HG03064 (cell line): ENCODE measurements around the gene APBB2.

Experiments
- ATAC-seq: cut with Tn5 transposase; IDR thresholded peaks from one replicate; pipeline ENCODE4 v1.9.1; 2021; ENCODE audit warnings: low read depth; ENCODE audit not compliant: unreplicated experiment

The APBB2 gene

GRCh38 chr4:40992472-40993295, 221.7 kb downstream of the APBB2 start:
- peak; percentile 65 for ATAC-seq

- peak; percentile 68 for ATAC-seq
Measured at GRCh38 chr4:40991908-40992307, 222.4 kb downstream of the APBB2 start.

GRCh38 chr4:40990899-40991265, 223.5 kb downstream of the APBB2 start:
- ATAC-seq, result no peak

GRCh38 chr4:40990236-40990898, 224.0 kb downstream of the APBB2 start:
- no peak for ATAC-seq

GRCh38 chr4:40987151-40987550, 227.2 kb downstream of the APBB2 start:
- ATAC-seq, result no peak

GRCh38 chr4:40986375-40986774, 228.0 kb downstream of the APBB2 start:
- no peak for ATAC-seq

GRCh38 chr4:40984051-40984450, 230.3 kb downstream of the APBB2 start:
- no peak for ATAC-seq

- ATAC-seq, result no peak
Measured at GRCh38 chr4:40980318-40980883, 233.9 kb downstream of the APBB2 start.

GRCh38 chr4:40978548-40978947, 235.8 kb downstream of the APBB2 start:
- no peak for ATAC-seq

- no peak for ATAC-seq
Measured at GRCh38 chr4:40976343-40976742, 238.0 kb downstream of the APBB2 start.

GRCh38 chr4:40972722-40973121, 241.6 kb downstream of the APBB2 start:
- no peak for ATAC-seq

- ATAC-seq, result no peak
Measured at GRCh38 chr4:40971338-40971737, 243.0 kb downstream of the APBB2 start.

- no peak for ATAC-seq
Measured at GRCh38 chr4:40969501-40969900, 244.8 kb downstream of the APBB2 start.

- ATAC-seq, result no peak
Measured at GRCh38 chr4:40967550-40967949, 246.8 kb downstream of the APBB2 start.

GRCh38 chr4:40966091-40966490, 248.3 kb downstream of the APBB2 start:
- ATAC-seq, result no peak

GRCh38 chr4:40963897-40964478, 250.4 kb downstream of the APBB2 start:
- no peak for ATAC-seq

GRCh38 chr4:40962551-40963180, 251.7 kb downstream of the APBB2 start:
- no peak for ATAC-seq

GRCh38 chr4:40960941-40961340, 253.4 kb downstream of the APBB2 start:
- ATAC-seq, result no peak

GRCh38 chr4:40957281-40957680, 257.1 kb downstream of the APBB2 start:
- no peak for ATAC-seq

GRCh38 chr4:40956721-40957255, 257.6 kb downstream of the APBB2 start:
- no peak for ATAC-seq
